ENCODE data around the gene AZGP1. TPM values are rescaled to one million over a fixed set of nuclear protein-coding genes. Genes with fewer than 3 reads are reported as not detected.
"Not testable (repeated sequence)": the region's sequence is repeated elsewhere in the genome, so short reads cannot be mapped to it uniquely, and the experiment has no call there.

Gene AZGP1
- total RNA-seq, 1 donor from 2014 or later: not detected

- Mint-ChIP-seq H3K36me3 (ENCODE audit: low read depth) (no peaks in the 10 kb centered on the region), H3K9me3 (no peaks in the 10 kb centered on the region), H3K27me3 (peaks cover 15% of the 10 kb centered on the region), H3K27ac (no peak overlapping the region), H3K4me3 (no peak overlapping the region), H3K4me1 (no peaks in the 10 kb centered on the region)
- intact Hi-C loops (cut with micrococcal nuclease): no loop called here
- DNase-seq: no peak
Observed at GRCh38 chr7:99987846-99988245, 12.0 kb upstream of the AZGP1 start.

GRCh38 chr7:99987306-99987705 lies 11.5 kb upstream of the AZGP1 start:
- intact Hi-C loops (cut with micrococcal nuclease); H3K4me1 Mint-ChIP-seq; H3K4me3 Mint-ChIP-seq; H3K36me3 Mint-ChIP-seq (ENCODE audit: low read depth); H3K27ac Mint-ChIP-seq; DNase-seq; H3K9me3 Mint-ChIP-seq: not testable (repeated sequence)
- peaks cover 15% of the 10 kb centered on the region for H3K27me3 Mint-ChIP-seq

- Mint-ChIP-seq H3K4me3 (no peak overlapping the region), H3K9me3 (no peaks in the 10 kb centered on the region), H3K27me3 (peaks cover 12% of the 10 kb centered on the region), H3K4me1 (peaks cover 2% of the 10 kb centered on the region), H3K27ac (no peak overlapping the region), H3K36me3 (ENCODE audit: low read depth) (no peaks in the 10 kb centered on the region)
- intact Hi-C loops (cut with micrococcal nuclease): no loop called here
- DNase-seq: no peak
Observed at GRCh38 chr7:99984593-99984992, 8.8 kb upstream of the AZGP1 start.

GRCh38 chr7:99981066-99981465 lies 5.2 kb upstream of the AZGP1 start:
- H3K27me3 Mint-ChIP-seq; H3K4me3 Mint-ChIP-seq; H3K27ac Mint-ChIP-seq; H3K4me1 Mint-ChIP-seq; DNase-seq; H3K9me3 Mint-ChIP-seq; H3K36me3 Mint-ChIP-seq (ENCODE audit: low read depth); intact Hi-C loops (cut with micrococcal nuclease): not testable (repeated sequence)

GRCh38 chr7:99980448-99980872 lies 4.6 kb upstream of the AZGP1 start:
- H3K27ac Mint-ChIP-seq; DNase-seq; H3K9me3 Mint-ChIP-seq; H3K27me3 Mint-ChIP-seq; intact Hi-C loops (cut with micrococcal nuclease); H3K36me3 Mint-ChIP-seq (ENCODE audit: low read depth); H3K4me3 Mint-ChIP-seq; H3K4me1 Mint-ChIP-seq: not testable (repeated sequence)

- not testable (repeated sequence) for H3K9me3 Mint-ChIP-seq; H3K36me3 Mint-ChIP-seq (ENCODE audit: low read depth); H3K4me3 Mint-ChIP-seq; H3K27ac Mint-ChIP-seq; H3K4me1 Mint-ChIP-seq
- DNase-seq: peak; percentile 89
- intact Hi-C loops (cut with micrococcal nuclease): loop anchor here (5.0 kb wide), 1 partner anchor 72 kb away; no protein-coding TSS in a partner anchor
- peaks cover 12% of the 10 kb centered on the region for H3K27me3 Mint-ChIP-seq
Observed at GRCh38 chr7:99979814-99980225, 4.0 kb upstream of the AZGP1 start.

- Mint-ChIP-seq H3K4me1 (peaks cover 2% of the 10 kb centered on the region), H3K27me3 (peaks cover 12% of the 10 kb centered on the region), H3K36me3 (ENCODE audit: low read depth) (no peaks in the 10 kb centered on the region), H3K9me3 (no peaks in the 10 kb centered on the region), H3K27ac (no peak overlapping the region), H3K4me3 (no peak overlapping the region)
- no peak for DNase-seq
- intact Hi-C loops (cut with micrococcal nuclease): loop anchor here (5.0 kb wide), 1 partner anchor 76 kb away; no protein-coding TSS in a partner anchor
Observed at GRCh38 chr7:99976626-99977025, 795 bp upstream of the AZGP1 start.

GRCh38 chr7:99974681-99975080 lies 1.1 kb downstream of the AZGP1 start:
- H3K27ac Mint-ChIP-seq: no peak overlapping the region
- no peaks in the 10 kb centered on the region for H3K4me1 Mint-ChIP-seq
- H3K27me3 Mint-ChIP-seq: peaks cover 13% of the 10 kb centered on the region
- H3K36me3 Mint-ChIP-seq (ENCODE audit: low read depth): no peaks in the 10 kb centered on the region
- DNase-seq: no peak
- H3K9me3 Mint-ChIP-seq: no peaks in the 10 kb centered on the region
- intact Hi-C loops (cut with micrococcal nuclease): loop anchor here (5.0 kb wide), 1 partner anchor 78 kb away; no protein-coding TSS in a partner anchor
- no peak overlapping the region for H3K4me3 Mint-ChIP-seq

- H3K9me3 Mint-ChIP-seq; H3K27ac Mint-ChIP-seq; H3K4me1 Mint-ChIP-seq; H3K4me3 Mint-ChIP-seq; intact Hi-C loops (cut with micrococcal nuclease); DNase-seq; H3K36me3 Mint-ChIP-seq (ENCODE audit: low read depth): not testable (repeated sequence)
- peaks cover 14% of the 10 kb centered on the region for H3K27me3 Mint-ChIP-seq
Observed at GRCh38 chr7:99973817-99974216, 2.0 kb downstream of the AZGP1 start.

GRCh38 chr7:99971242-99971641 lies 4.6 kb downstream of the AZGP1 start:
- no peaks in the 10 kb centered on the region for H3K9me3 Mint-ChIP-seq
- H3K27me3 Mint-ChIP-seq: peaks cover 18% of the 10 kb centered on the region
- H3K4me3 Mint-ChIP-seq: no peak overlapping the region
- H3K4me1 Mint-ChIP-seq: no peaks in the 10 kb centered on the region
- no peaks in the 10 kb centered on the region for H3K36me3 Mint-ChIP-seq (ENCODE audit: low read depth)
- DNase-seq: no peak
- no peak overlapping the region for H3K27ac Mint-ChIP-seq
- intact Hi-C loops (cut with micrococcal nuclease): no loop called here

- DNase-seq; H3K36me3 Mint-ChIP-seq (ENCODE audit: low read depth); H3K4me1 Mint-ChIP-seq; H3K4me3 Mint-ChIP-seq; H3K27ac Mint-ChIP-seq; intact Hi-C loops (cut with micrococcal nuclease); H3K9me3 Mint-ChIP-seq: not testable (repeated sequence)
- peaks cover 14% of the 10 kb centered on the region for H3K27me3 Mint-ChIP-seq
Observed at GRCh38 chr7:99969813-99970212, 6.0 kb downstream of the AZGP1 start.

GRCh38 chr7:99969298-99969697 lies 6.5 kb downstream of the AZGP1 start:
- no peak overlapping the region for H3K4me3 Mint-ChIP-seq
- no peaks in the 10 kb centered on the region for H3K4me1 Mint-ChIP-seq
- no peaks in the 10 kb centered on the region for H3K9me3 Mint-ChIP-seq
- intact Hi-C loops (cut with micrococcal nuclease): no loop called here
- peaks cover 14% of the 10 kb centered on the region for H3K27me3 Mint-ChIP-seq
- DNase-seq: no peak
- H3K36me3 Mint-ChIP-seq (ENCODE audit: low read depth): no peaks in the 10 kb centered on the region
- H3K27ac Mint-ChIP-seq: no peak overlapping the region

- no peaks in the 10 kb centered on the region for H3K4me1 Mint-ChIP-seq
- no peak overlapping the region for H3K4me3 Mint-ChIP-seq
- DNase-seq: no peak
- peaks cover 5% of the 10 kb centered on the region for H3K27me3 Mint-ChIP-seq
- no peaks in the 10 kb centered on the region for H3K9me3 Mint-ChIP-seq
- no peaks in the 10 kb centered on the region for H3K36me3 Mint-ChIP-seq (ENCODE audit: low read depth)
- intact Hi-C loops (cut with micrococcal nuclease): no loop called here
- H3K27ac Mint-ChIP-seq: no peak overlapping the region
Observed at GRCh38 chr7:99958564-99959227, 17.1 kb downstream of the AZGP1 start.

- Mint-ChIP-seq H3K27me3 (peaks cover 8% of the 10 kb centered on the region), H3K9me3 (no peaks in the 10 kb centered on the region), H3K27ac (no peak overlapping the region), H3K4me3 (no peak overlapping the region), H3K4me1 (no peaks in the 10 kb centered on the region), H3K36me3 (ENCODE audit: low read depth) (no peaks in the 10 kb centered on the region)
- intact Hi-C loops (cut with micrococcal nuclease): no loop called here
- no peak for DNase-seq
Observed at GRCh38 chr7:99955247-99955646, 20.6 kb downstream of the AZGP1 start.

GRCh38 chr7:99954643-99955042 lies 21.2 kb downstream of the AZGP1 start:
- H3K9me3 Mint-ChIP-seq; H3K4me1 Mint-ChIP-seq; H3K36me3 Mint-ChIP-seq (ENCODE audit: low read depth); DNase-seq; H3K27ac Mint-ChIP-seq; intact Hi-C loops (cut with micrococcal nuclease); H3K4me3 Mint-ChIP-seq; H3K27me3 Mint-ChIP-seq: not testable (repeated sequence)

Data from activated CD4-positive, alpha-beta T cell treated with anti-CD3 and anti-CD28 coated beads, Interleukin-2, amount 10 ng/mL, durations not matched to agents 24 days and 14 days (primary cell).